GM18526 (cell line): ENCODE data around the gene IL17REL.

Experiments used
- POLR2A ChIP-seq: IDR thresholded peaks from 3 replicates; pipeline ENCODE4 v1.6.1; 2011; ENCODE audit not compliant: insufficient read length; ENCODE audit errors: extremely low read depth

The IL17REL gene

GRCh38 chr22:49973018-49973961, 39.3 kb downstream of the IL17REL start:
- TF ChIP-seq POLR2A, result no peak

- no peak for TF ChIP-seq POLR2A
These were observed 40.2 kb downstream of the IL17REL start for GRCh38 chr22:49972163-49973017.

- TF ChIP-seq POLR2A, result peak; percentile 17
These were observed 41.1 kb downstream of the IL17REL start for GRCh38 chr22:49971232-49972162.

GRCh38 chr22:49970528-49971231, 41.9 kb downstream of the IL17REL start:
- peak; percentile 83 for TF ChIP-seq POLR2A

GRCh38 chr22:49969751-49970527, 42.6 kb downstream of the IL17REL start:
- no peak for TF ChIP-seq POLR2A

- TF ChIP-seq POLR2A, result no peak
These were observed 43.5 kb downstream of the IL17REL start for GRCh38 chr22:49968831-49969661.

- TF ChIP-seq POLR2A, result no peak
These were observed 44.2 kb downstream of the IL17REL start for GRCh38 chr22:49968313-49968830.

- TF ChIP-seq POLR2A, result no peak
These were observed 44.8 kb downstream of the IL17REL start for GRCh38 chr22:49967706-49968208.

- TF ChIP-seq POLR2A, result no peak
These were observed 45.5 kb downstream of the IL17REL start for GRCh38 chr22:49966774-49967705.

- no peak for TF ChIP-seq POLR2A
These were observed 46.4 kb downstream of the IL17REL start for GRCh38 chr22:49966041-49966773.
